NCI-H1436 treated with DMSO at 0.1 percent for 48 hours (cell line): ENCODE measurements around the gene MBD4.
"Not testable (repeated sequence)": the region's sequence is repeated elsewhere in the genome, so short reads cannot be mapped to it uniquely, and the experiment has no call there.

Experiments used
- DNase-seq: peaks from one replicate; lab custom pipeline; 2025; lab: John Stamatoyannopoulos, UW

Gene MBD4

GRCh38 chr3:129429602-129430001 is 10.1 kb downstream of the MBD4 start:
- no peak for DNase-seq

- DNase-seq: no peak
Observed at GRCh38 chr3:129429080-129429451, 10.7 kb downstream of the MBD4 start.

- DNase-seq: peak; percentile 79
Observed at GRCh38 chr3:129428376-129429079, 11.2 kb downstream of the MBD4 start, which contains the start of gene EFCAB12. Gene EFCAB12 (minus strand): TSS chr3:129428636. CDS start chr3:129428488, 148 bp downstream.

GRCh38 chr3:129428007-129428375 is 11.8 kb downstream of the MBD4 start:
- no peak for DNase-seq

- DNase-seq: no peak
Observed at GRCh38 chr3:129425619-129426018, 14.1 kb downstream of the MBD4 start.

- no peak for DNase-seq
Observed at GRCh38 chr3:129425213-129425612, 14.5 kb downstream of the MBD4 start.

GRCh38 chr3:129424185-129424841 is 15.4 kb downstream of the MBD4 start:
- DNase-seq: peak; percentile 10

GRCh38 chr3:129422897-129423296 is 16.9 kb downstream of the MBD4 start:
- no peak for DNase-seq

- no peak for DNase-seq
Observed at GRCh38 chr3:129421988-129422745, 17.6 kb downstream of the MBD4 start.

GRCh38 chr3:129421236-129421883 is 18.4 kb downstream of the MBD4 start:
- no peak for DNase-seq

GRCh38 chr3:129419476-129419875 is 20.3 kb downstream of the MBD4 start:
- no peak for DNase-seq

GRCh38 chr3:129418041-129418973 is 21.4 kb downstream of the MBD4 start:
- no peak for DNase-seq

GRCh38 chr3:129417326-129417725 is 22.4 kb downstream of the MBD4 start:
- no peak for DNase-seq

- no peak for DNase-seq
Observed at GRCh38 chr3:129416415-129416814, 23.3 kb downstream of the MBD4 start.

GRCh38 chr3:129415830-129416229 is 23.9 kb downstream of the MBD4 start:
- no peak for DNase-seq

GRCh38 chr3:129415378-129415777 is 24.4 kb downstream of the MBD4 start:
- DNase-seq: no peak

- DNase-seq: no peak
Observed at GRCh38 chr3:129413687-129414506, 25.9 kb downstream of the MBD4 start.

GRCh38 chr3:129413238-129413637 is 26.5 kb downstream of the MBD4 start:
- DNase-seq: not testable (repeated sequence)

GRCh38 chr3:129412542-129413198 is 27.1 kb downstream of the MBD4 start:
- DNase-seq: no peak

GRCh38 chr3:129410971-129411370 is 28.8 kb downstream of the MBD4 start:
- DNase-seq: no peak
